Calu3 (cell line): ENCODE data around the gene FGFR2. TPM values are rescaled to one million over a fixed set of nuclear protein-coding genes. Genes with fewer than 3 reads are reported as not detected.

ENCODE experiments used
- BruUV-seq: library from RNA; stranded (reverse); fragments of 400-500 nt; replicated peaks from 2 replicates; lab custom pipeline; 2021; lab: Mats Ljungman, UMichigan
- CTCF ChIA-PET: fragments of 300-600 bp; sonication (Branson Sonifier 250); formaldehyde crosslinking; loops from one replicate; lab custom pipeline; 2022; ENCODE audit warnings: antibody characterized with exemption; lab: Charles Lee
- DNase-seq: peaks from one replicate; pipeline ENCODE4 v3.0.0; 2022
- H3K27ac Mint-ChIP-seq: one replicate; pipeline ENCODE4 v1.8.0; 2022; ENCODE audit warnings: mixed read lengths; ENCODE audit not compliant: unreplicated experiment
- H3K27me3 Mint-ChIP-seq: one replicate; pipeline ENCODE4 v1.8.0; 2022; ENCODE audit warnings: mixed read lengths; ENCODE audit not compliant: unreplicated experiment
- H3K36me3 Mint-ChIP-seq: one replicate; pipeline ENCODE4 v1.8.0; 2022; ENCODE audit warnings: mild to moderate bottlenecking, moderate library complexity, mixed read lengths; ENCODE audit not compliant: insufficient read depth, unreplicated experiment
- H3K4me1 Mint-ChIP-seq: one replicate; pipeline ENCODE4 v1.8.0; 2022; ENCODE audit warnings: mild to moderate bottlenecking, low read depth, mixed read lengths; ENCODE audit not compliant: unreplicated experiment
- H3K4me3 Mint-ChIP-seq: one replicate; pipeline ENCODE4 v1.8.0; 2022; ENCODE audit warnings: mild to moderate bottlenecking, low read depth, moderate library complexity, mixed read lengths; ENCODE audit not compliant: unreplicated experiment
- H3K9me3 Mint-ChIP-seq: one replicate; pipeline ENCODE4 v1.8.0; 2022; ENCODE audit warnings: low read depth, mixed read lengths; ENCODE audit not compliant: unreplicated experiment
- CTCF ChIP-seq: fragments of 200-600 bp; IDR thresholded peaks from one replicate; pipeline ENCODE4 v1.8.0; 2022; ENCODE audit warnings: antibody characterized with exemption; ENCODE audit not compliant: unreplicated experiment
- intact Hi-C: fragments of 100-400 bp; cut with micrococcal nuclease; formaldehyde crosslinking; loops from one replicate; pipeline ENCODE4 v1.10.0; 2022; ENCODE audit not compliant: unreplicated experiment
- total RNA-seq: library from RNA; stranded (reverse); gene quantifications from 2 replicates; pipeline ENCODE4 v1.2.3, GENCODE V29; 2022

Gene FGFR2
- total RNA-seq, 1 experiment from 2014 or later = 57.9 TPM

GRCh38 chr10:121510201-121510771 lies 88.0 kb downstream of the FGFR2 start:
- no peak for DNase-seq
- Mint-ChIP-seq H3K9me3 (no peaks in the 10 kb centered on the region), H3K27me3 (no peaks in the 10 kb centered on the region), H3K4me3 (no peak overlapping the region), H3K4me1 (no peaks in the 10 kb centered on the region), H3K36me3 (peaks cover 12% of the 10 kb centered on the region), H3K27ac (no peak overlapping the region)
- CTCF ChIA-PET = no interaction called here
- intact Hi-C loops = no loop called here
- no TSS peak for BruUV-seq
- TF ChIP-seq CTCF = no peak

- CTCF ChIA-PET = no interaction called here
- Mint-ChIP-seq H3K4me3 (no peak overlapping the region), H3K4me1 (no peaks in the 10 kb centered on the region), H3K9me3 (no peaks in the 10 kb centered on the region), H3K36me3 (peaks cover 12% of the 10 kb centered on the region), H3K27me3 (no peaks in the 10 kb centered on the region), H3K27ac (no peak overlapping the region)
- intact Hi-C loops = no loop called here
- TF ChIP-seq CTCF = no peak
- BruUV-seq = no TSS peak
- no peak for DNase-seq
Observed at GRCh38 chr10:121509796-121510195, 88.4 kb downstream of the FGFR2 start.

DNA sequence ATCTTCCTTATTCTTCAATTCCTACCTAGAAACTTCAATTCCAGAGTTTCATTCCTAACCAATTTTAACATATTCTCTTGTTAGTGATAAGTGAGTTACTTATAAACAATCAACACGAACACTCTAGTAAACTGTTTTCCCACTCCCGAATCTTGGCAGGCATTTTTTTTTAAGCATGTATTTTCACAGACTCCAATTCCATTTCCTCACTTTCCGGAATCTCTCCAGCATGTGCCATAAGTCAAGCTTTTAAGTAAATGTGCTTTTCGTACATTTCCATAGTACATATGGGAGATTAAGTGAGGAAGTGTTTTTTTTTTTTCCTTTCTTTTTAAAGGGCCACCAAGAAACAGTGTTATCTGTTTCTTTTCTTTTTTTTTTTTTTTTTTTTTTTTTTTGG lies 89.1 kb downstream of the FGFR2 start:
- BruUV-seq = no TSS peak
- H3K4me1 Mint-ChIP-seq = no peaks in the 10 kb centered on the region
- no peak for DNase-seq
- H3K27me3 Mint-ChIP-seq = no peaks in the 10 kb centered on the region
- TF ChIP-seq CTCF = no peak
- H3K36me3 Mint-ChIP-seq = peaks cover 9% of the 10 kb centered on the region
- H3K9me3 Mint-ChIP-seq = no peaks in the 10 kb centered on the region
- intact Hi-C loops = no loop called here
- no peak overlapping the region for H3K27ac Mint-ChIP-seq
- CTCF ChIA-PET = interaction anchor here (0.7 kb wide), 1 partner anchor 918 kb away, joined by 6 read pairs; no protein-coding TSS in a partner anchor
- H3K4me3 Mint-ChIP-seq = no peak overlapping the region

DNA sequence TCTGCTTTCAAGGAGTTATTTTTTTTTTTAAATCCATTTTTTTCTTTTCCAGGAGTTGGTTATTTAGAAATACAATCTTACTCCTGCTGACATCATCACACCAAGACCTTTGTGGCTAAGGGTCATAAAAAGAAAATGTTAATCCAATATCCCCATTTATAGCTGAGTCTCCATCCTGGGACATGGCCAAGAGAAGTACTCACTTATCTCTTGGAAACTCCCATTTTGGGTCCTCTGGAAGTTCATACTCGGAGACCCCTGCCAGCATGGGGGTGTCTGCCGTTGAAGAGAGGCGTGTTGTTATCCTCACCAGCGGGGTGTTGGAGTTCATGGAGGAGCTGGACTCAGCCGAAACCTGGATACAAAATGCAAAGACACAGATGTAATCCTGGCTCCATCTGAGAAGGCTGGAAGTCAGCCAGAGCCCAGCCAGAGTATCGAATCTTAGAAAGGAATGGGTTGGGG lies 94.6 kb downstream of the FGFR2 start:
- intact Hi-C loops = no loop called here
- no TSS peak for BruUV-seq
- Mint-ChIP-seq H3K36me3 (peaks cover 14% of the 10 kb centered on the region), H3K4me3 (no peak overlapping the region), H3K27ac (no peak overlapping the region), H3K27me3 (no peaks in the 10 kb centered on the region), H3K4me1 (no peaks in the 10 kb centered on the region), H3K9me3 (no peaks in the 10 kb centered on the region)
- CTCF ChIA-PET = no interaction called here
- no peak for DNase-seq
- no peak for TF ChIP-seq CTCF
